ENCODE data around the gene SORL1. TPM values are rescaled to one million over a fixed set of nuclear protein-coding genes. Genes with fewer than 3 reads are reported as not detected.

Gene SORL1
- total and polyA plus RNA-seq, 9 of the 15 experiments (the other 6 are each of a cell fraction or from before 2014, with no cell fraction given) = 0.01 to 0.66 TPM; not detected in 7

GRCh38 chr11:121540627-121541026, 88.5 kb downstream of the SORL1 start (continued):
- TF ChIP-seq AFF1 (IDR thresholded peaks at IDR 0.05; ENCODE audit: low read depth in 1 of 2, partially characterized antibody in 2 of 2) = no peak
- TF ChIP-seq KLF13 (tag; IDR thresholded peaks at IDR 0.05; ENCODE audit: borderline replicate concordance, low read depth) = no peak
- no peak for TF ChIP-seq KAT8 (IDR thresholded peaks at IDR 0.05; ENCODE audit: low read depth)
- no peak for TF ChIP-seq EP300 (IDR thresholded peaks at IDR 0.05; ENCODE audit: low read length)
- TF ChIP-seq RBM25 (IDR thresholded peaks at IDR 0.05; ENCODE audit: low read depth, low read length, severe bottlenecking) = no peak
- TF ChIP-seq ZNF436 (CRISPR knock-in tag; IDR thresholded peaks at IDR 0.05) = no peak
- no peak for TF ChIP-seq ELF1 (tag; IDR thresholded peaks at IDR 0.05)
- no peak for TF ChIP-seq NELFE (IDR thresholded peaks at IDR 0.05; ENCODE audit: insufficient read depth, insufficient read length)
- TF ChIP-seq MYBL2 (IDR thresholded peaks at IDR 0.05; ENCODE audit: low read depth) = no peak
- TF ChIP-seq MYBL2 (CRISPR knock-in tag; IDR thresholded peaks at IDR 0.05; ENCODE audit: borderline replicate concordance) = no peak
- TF ChIP-seq TBP (optimal IDR thresholded peaks at IDR 0.05; ENCODE audit: low read depth, low read length) = no peak
- no peak for TF ChIP-seq KLF1 (tag; IDR thresholded peaks at IDR 0.05)
- no peak for TF ChIP-seq SRF (CRISPR knock-in tag; IDR thresholded peaks at IDR 0.05)
